Neural progenitor cell (in vitro differentiated cells): ENCODE data around the gene MAMDC4.

Experiments used
- EZH2 ChIP-seq: fragments of 200-600 bp; sonication (generic); IDR thresholded peaks from 2 replicates; pipeline ENCODE4 v1.6.1; 2017; ENCODE audit warnings: antibody characterized with exemption, mild to moderate bottlenecking, moderate library complexity
- TF ChIP-seq, protein P1 (sequence below): fragments of 200-600 bp; sonication (generic); IDR thresholded peaks from 2 replicates; pipeline ENCODE4 v1.5.1; 2017; ENCODE audit warnings: antibody characterized with exemption, mild to moderate bottlenecking

DNA sequence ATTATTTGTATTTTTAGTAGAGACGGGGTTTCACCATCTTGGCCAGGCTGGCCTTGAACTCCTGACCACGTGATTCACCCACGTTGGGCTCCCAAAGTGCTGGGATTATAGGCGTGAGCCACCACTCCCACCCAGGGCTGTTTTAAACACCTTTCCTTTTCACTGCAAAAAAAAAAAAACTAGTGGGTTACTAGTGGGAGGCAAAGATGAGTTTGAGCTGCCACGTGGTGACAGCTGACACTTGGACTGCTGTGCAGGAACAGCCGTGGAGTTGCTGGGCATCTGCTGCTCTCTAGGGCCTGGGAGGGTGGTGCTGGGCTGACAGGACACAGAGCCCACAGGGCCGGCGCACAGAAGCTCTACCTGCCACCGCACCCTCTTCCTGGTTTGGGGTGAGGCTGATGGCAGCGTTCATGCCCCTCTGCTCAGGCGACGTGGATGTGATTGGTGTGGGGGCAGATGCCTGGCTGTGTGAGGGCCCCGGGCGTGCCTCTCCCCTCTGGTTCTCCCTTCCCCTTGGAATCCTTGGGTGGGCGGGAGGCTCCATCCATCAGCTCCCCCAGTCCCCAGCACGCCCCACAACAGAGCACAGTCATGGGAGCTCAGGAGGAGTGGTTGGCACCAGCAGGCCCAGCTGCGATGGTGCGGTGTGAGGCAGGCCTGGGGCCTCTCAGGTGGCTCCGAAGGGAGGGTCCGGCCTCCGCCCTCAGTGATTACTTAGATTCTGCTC lies 27.5 kb upstream of the MAMDC4 start:
- TF ChIP-seq, protein P1, sequence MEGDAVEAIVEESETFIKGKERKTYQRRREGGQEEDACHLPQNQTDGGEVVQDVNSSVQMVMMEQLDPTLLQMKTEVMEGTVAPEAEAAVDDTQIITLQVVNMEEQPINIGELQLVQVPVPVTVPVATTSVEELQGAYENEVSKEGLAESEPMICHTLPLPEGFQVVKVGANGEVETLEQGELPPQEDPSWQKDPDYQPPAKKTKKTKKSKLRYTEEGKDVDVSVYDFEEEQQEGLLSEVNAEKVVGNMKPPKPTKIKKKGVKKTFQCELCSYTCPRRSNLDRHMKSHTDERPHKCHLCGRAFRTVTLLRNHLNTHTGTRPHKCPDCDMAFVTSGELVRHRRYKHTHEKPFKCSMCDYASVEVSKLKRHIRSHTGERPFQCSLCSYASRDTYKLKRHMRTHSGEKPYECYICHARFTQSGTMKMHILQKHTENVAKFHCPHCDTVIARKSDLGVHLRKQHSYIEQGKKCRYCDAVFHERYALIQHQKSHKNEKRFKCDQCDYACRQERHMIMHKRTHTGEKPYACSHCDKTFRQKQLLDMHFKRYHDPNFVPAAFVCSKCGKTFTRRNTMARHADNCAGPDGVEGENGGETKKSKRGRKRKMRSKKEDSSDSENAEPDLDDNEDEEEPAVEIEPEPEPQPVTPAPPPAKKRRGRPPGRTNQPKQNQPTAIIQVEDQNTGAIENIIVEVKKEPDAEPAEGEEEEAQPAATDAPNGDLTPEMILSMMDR: no peak
- TF ChIP-seq EZH2: no peak
